Dedifferentiated amniotic fluid mesenchymal stem cell (primary cell): ENCODE measurements around the gene SLC15A4.

ENCODE experiments used
- DNase-seq: peaks from one replicate; pipeline ENCODE4 v3.0.0-alpha.2; 2016; ENCODE audit errors: extremely low spot score

The SLC15A4 gene

DNA sequence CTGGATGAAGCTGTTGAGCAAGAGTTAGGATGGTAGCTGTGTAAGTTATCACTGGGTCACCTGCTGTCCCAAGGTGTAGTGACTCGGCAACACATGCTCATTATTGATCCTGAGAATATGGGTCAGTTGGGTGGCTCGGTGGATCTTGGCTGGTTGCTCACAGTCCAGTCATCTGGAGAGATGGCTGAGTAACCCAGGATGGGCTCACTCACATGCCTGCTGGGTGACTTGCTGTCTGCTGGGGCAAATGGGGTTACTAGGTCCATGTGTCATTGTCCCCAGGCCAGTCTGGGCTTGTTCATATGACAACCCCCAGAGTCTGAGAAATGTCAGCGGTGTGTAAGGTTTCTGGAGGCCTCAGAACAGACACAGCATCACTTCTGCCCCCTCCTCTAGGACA is 69.5 kb downstream of the SLC15A4 start:
- no peak for DNase-seq

DNA sequence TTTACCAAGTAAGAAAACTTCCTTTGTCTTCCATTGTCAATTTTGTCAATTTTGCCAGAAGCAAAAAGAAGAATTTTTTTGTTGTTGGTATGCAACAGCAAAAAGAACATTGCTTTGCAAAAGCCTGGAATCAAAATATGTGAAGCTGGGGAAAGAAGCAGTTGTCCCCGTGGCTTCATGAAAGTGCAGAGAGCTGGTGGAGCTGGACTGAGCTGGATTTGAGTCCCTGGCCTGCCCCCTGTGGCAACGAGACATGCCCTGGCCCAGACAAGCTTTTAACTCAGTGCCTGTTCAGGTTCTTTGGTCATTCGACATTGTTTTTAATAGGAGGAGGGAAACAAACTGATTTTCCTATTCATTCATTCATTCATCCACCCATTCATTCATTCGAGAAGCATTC is 70.3 kb downstream of the SLC15A4 start:
- no peak for DNase-seq

DNA sequence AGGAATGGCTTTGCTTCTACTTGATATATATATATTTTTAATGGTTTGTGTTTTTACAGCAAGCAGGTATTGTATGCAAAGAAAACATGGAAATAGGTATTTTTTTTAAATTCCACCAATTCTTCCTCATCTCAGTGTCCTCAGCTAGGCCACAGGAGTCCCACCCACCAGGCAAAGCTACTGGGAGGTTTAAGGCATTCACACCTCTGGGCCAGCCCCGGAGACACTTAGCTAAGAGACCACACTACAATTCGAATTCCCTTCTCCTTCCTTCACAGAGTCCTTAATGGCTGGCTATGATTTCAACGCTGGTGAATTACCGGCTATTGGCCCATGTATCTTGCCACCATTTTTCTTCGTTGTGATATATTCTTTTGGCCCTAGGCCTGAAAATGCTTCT is 71.4 kb downstream of the SLC15A4 start:
- DNase-seq = no peak

DNA sequence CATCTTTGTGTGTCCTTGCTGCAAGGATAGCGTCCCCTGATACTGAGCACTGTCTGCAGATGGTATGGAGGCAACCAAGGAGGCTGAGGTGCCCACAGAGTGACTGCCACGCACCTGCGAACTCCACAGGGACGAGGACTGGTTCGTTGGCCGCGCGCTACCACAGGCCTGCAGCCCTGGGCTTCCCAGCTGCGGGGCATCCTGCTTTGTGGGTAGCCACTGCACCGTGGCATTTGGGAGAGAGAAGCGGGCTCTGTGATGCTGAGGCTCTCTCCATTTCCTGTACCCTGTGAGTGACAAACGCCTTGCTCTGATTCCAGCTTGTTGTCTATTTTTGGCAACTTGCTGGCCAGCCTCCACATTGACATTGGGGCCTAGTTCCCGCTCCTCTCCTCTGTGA is 76.3 kb downstream of the SLC15A4 start:
- no peak for DNase-seq

DNA sequence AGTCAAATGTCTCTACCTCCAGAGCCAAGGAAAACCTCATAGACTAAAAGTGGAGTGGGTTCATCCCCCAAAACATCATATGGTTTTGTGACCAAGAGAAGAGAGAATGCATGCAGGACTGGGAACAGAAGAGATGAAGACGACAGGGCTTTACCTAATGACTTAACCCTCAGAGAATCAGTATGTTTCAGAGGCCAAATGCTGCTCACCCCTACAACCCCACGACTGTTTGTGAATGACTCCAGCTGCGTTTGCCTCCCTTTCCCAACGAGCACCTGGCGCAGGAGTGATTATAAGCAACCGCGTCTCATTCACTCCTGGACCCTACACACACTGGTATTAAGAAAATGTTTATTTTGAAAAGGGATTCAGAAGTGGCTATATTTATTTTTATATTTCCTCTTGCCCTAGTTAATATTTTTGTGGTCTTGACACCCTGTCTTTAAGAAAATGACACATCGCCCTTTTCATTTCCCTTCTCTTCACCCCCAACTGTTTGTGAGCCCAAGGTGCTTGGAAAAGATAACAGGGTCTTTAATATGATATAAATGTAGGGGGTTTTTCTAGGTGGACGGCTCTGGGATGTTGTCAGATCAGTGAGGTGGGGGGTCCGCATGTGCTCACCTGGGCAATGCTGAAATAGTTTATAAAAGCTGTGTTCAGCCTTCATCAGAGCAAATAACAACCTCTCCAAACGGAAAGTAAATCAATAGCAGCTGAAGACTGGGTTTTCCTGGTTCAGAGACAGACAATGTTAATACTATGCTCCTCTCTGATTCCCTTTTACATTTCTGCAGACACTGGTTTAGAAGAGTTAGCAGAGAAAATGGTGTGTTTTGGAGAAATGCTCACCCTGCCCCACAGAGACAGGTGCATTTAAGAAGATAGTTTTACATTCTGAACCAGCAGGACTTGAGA is 77.7 kb downstream of the SLC15A4 start:
- DNase-seq = no peak

DNA sequence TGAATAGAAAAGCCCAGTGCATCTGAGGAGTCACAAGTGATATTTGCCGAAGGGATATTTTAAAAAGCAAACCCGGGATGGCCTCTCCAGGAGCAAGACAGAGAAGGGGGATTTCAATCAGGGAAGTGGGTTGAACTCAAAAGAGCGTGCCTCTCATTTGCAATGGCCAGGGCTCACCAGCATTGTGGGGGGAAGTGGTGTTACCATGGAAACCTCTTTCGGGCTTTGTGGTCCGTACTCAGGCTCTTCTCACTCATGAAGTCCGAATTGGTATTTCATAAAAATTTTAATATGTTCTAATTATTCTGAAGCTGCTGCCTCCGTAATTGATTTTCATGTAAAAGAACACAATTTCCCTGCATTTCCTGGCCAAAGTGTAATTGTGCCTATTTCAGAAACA is 79.8 kb downstream of the SLC15A4 start:
- DNase-seq = no peak
